ENCODE data around the gene ITGB3BP. TPM values are rescaled to one million over a fixed set of nuclear protein-coding genes. Genes with fewer than 3 reads are reported as not detected.
A peak's percentile ranks its signal among the peaks of the same experiment; 100 is the strongest.

The ITGB3BP gene
- total and polyA plus RNA-seq, 2 of the 4 experiments (the other 2 are of a cell fraction): 8.1 to 11.9 TPM

DNA sequence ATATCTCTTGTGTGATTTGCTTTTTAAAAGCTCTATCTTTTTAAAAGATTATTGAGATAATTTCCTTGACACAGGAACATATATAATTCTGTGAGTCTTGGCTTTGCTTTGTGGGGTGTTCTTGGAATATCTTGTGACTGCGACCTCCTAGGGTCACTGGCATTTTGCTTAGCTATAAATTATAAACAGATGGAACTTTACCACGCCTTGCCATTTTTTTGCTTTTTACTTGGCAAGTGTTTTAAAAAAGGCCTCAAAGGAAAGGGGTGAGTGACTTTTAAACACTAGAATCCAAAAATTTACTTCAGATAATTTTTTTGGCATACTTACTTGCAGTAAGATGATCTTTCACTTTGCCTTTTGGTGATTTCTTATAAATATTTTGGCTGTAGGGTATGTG, 112.0 kb downstream of the ITGB3BP start:
- Histone ChIP-seq H2BK5ac (ENCODE audit: low read depth, low read length, poor library complexity, severe bottlenecking) (no peak overlapping the region), H3K79me1 (ENCODE audit: low read depth in 1 of 2, low read length in 2 of 2) (no peaks in the 10 kb centered on the region), H3K14ac (replicated peaks; ENCODE audit: low read depth, low read length) (no peak overlapping the region), H3K4me3 (ENCODE audit: insufficient read depth, low read depth, low read length) (no peak overlapping the region), H3K27me3 (ENCODE audit: control insufficient read depth, insufficient read depth, low read length) (no peaks in the 10 kb centered on the region), H3K9me1 (ENCODE audit: insufficient read depth, low read length) (no peaks in the 10 kb centered on the region), H3K4me2 (ENCODE audit: low read depth, low read length) (no peak overlapping the region; the same call in 1 of the 2 replicates), H2BK120ac (ENCODE audit: low read depth, low read length) (no peak overlapping the region), H4K5ac (ENCODE audit: low read depth, low read length) (no peak overlapping the region), H3K4ac (ENCODE audit: low read depth, low read length) (no peak overlapping the region), H3K4me1 (ENCODE audit: control insufficient read depth, insufficient read depth, low read length) (peaks cover 6% of the 10 kb centered on the region), H4K8ac (ENCODE audit: low read depth in 2 of 2, low read length in 2 of 2) (no peak overlapping the region; a peak in 1 of 4 replicates), H4K20me1 (ENCODE audit: insufficient read depth, low read length) (no peaks in the 10 kb centered on the region), H3K9me3 (ENCODE audit: control insufficient read depth, insufficient read depth, low read length) (no peaks in the 10 kb centered on the region), H2AK5ac (ENCODE audit: low read depth, low read length) (no peak overlapping the region), H2AFZ (replicated peaks; ENCODE audit: low read length, poor library complexity) (no peak overlapping the region), H3K36me3 (ENCODE audit: control insufficient read depth, insufficient read depth, low read length) (0 out of 2 replicates have a peak, but pooled peaks cover 1% of the 10 kb centered on the region), H3K27ac (ENCODE audit: insufficient read depth, low read length) (no peak overlapping the region), H3K23ac (ENCODE audit: low read depth, low read length) (no peak overlapping the region), H3K56ac (ENCODE audit: extremely low read depth, insufficient read depth, low read length) (no peak overlapping the region), H4K91ac (ENCODE audit: insufficient read depth, low read depth, low read length) (no peak overlapping the region), H2BK20ac (ENCODE audit: low read depth, low read length) (no peak overlapping the region), H2BK15ac (ENCODE audit: low read depth, low read length) (no peak overlapping the region), H2AK9ac (replicated peaks; ENCODE audit: low read depth, low read length, poor library complexity) (no peak overlapping the region), H3K18ac (ENCODE audit: low read depth, low read length) (no peak overlapping the region), H3K9ac (ENCODE audit: low read depth, low read length) (no peak overlapping the region)
- CTCF ChIA-PET: interaction anchor here (1.0 kb wide), 1 partner anchor 13 kb away, joined by 3 read pairs; no protein-coding TSS in a partner anchor
- POLR2A ChIA-PET (ENCODE audit: unreplicated experiment): interaction anchor here (0.6 kb wide), 1 partner anchor 33 kb away, joined by 3 read pairs; no protein-coding TSS in a partner anchor
- no peak for ATAC-seq (ENCODE audit: low read depth)
- dilution Hi-C loops (cut with HindIII; ENCODE audit: low sequenced_read_pairs, unreplicated experiment): no loop called here
- in situ Hi-C loops (cut with MboI; ENCODE audit: low sequenced_read_pairs): no loop called here
- BruUV-seq (replicated peaks): no TSS peak
- WGBS, 2 experiments (ENCODE audit: extremely low coverage in 2 of 2, insufficient read length in 1 of 2): no CpG with 5 or more reads among the region's 2 CpGs
- TF ChIP-seq, protein P1, sequence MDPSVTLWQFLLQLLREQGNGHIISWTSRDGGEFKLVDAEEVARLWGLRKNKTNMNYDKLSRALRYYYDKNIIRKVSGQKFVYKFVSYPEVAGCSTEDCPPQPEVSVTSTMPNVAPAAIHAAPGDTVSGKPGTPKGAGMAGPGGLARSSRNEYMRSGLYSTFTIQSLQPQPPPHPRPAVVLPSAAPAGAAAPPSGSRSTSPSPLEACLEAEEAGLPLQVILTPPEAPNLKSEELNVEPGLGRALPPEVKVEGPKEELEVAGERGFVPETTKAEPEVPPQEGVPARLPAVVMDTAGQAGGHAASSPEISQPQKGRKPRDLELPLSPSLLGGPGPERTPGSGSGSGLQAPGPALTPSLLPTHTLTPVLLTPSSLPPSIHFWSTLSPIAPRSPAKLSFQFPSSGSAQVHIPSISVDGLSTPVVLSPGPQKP (IDR thresholded peaks at IDR 0.05; ENCODE audit: borderline replicate concordance, low read depth, low read length): no peak
- TF ChIP-seq MAZ (IDR thresholded peaks at IDR 0.05; ENCODE audit: borderline replicate concordance, low read depth, low read length) (no peak), BHLHE40 (IDR thresholded peaks at IDR 0.05; ENCODE audit: low read depth, low read length) (no peak), CEBPB (IDR thresholded peaks at IDR 0.05; ENCODE audit: low read depth, low read length) (no peak), RAD21 (IDR thresholded peaks at IDR 0.05; ENCODE audit: low read length) (no peak), RFX5 (IDR thresholded peaks at IDR 0.05; ENCODE audit: low read depth, low read length) (no peak), SMC3 (IDR thresholded peaks at IDR 0.05; ENCODE audit: low read depth, low read length) (no peak), NFE2L2 (IDR thresholded peaks at IDR 0.05; ENCODE audit: low read depth, low read length) (no peak)
- intact Hi-C loops (cut with micrococcal nuclease): no loop called here
- DNase-seq: peak; percentile 2
